NT2/D1 (cell line): ENCODE data around the gene PIGL.

ENCODE experiments used
- YY1 ChIP-seq: IDR thresholded peaks from 2 replicates; pipeline ENCODE4 v1.6.1; 2011; ENCODE audit not compliant: insufficient read length, insufficient read depth
- ZNF274 ChIP-seq: IDR thresholded peaks from 2 replicates; pipeline ENCODE4 v1.6.1; 2011; ENCODE audit warnings: mild to moderate bottlenecking, low read depth, low read length

DNA sequence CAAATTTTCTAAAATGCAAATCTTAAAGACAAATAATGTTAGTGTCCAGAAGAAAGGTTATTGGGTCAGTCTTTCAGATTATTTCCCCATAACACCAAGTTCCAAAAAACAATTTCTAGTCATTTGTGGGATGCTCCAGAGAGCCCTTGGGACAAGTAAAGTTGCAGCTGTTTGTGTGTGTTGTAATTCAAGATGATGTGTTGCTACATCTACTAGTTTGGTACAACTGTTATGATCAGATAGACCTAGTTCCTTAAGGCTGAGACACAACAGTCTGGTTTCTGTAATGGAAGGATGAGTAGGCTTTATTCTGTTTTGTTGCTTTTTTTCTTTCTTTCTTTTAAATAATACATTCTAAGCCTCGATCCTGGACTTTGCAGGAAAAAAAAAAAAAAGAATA lies 41.9 kb downstream of the PIGL start:
- TF ChIP-seq YY1: no peak
- TF ChIP-seq ZNF274: no peak
